Activated T-cell treated with anti-CD3 and anti-CD28 coated beads, Interleukin-2, amount 50 U/mL, for 24 hours (primary cell): ENCODE measurements around the gene NKD1.
A peak's percentile ranks its signal among the peaks of the same experiment; 100 is the strongest.

Source experiments
- DNase-seq: peaks from one replicate; pipeline ENCODE4 v3.0.0-alpha.2; 2020
- H3K27ac Mint-ChIP-seq: 2 replicates; pipeline ENCODE4 v1.8.0; 2020; ENCODE audit warnings: mild to moderate bottlenecking, mixed read lengths
- H3K27me3 Mint-ChIP-seq: 2 replicates; pipeline ENCODE4 v1.8.0; 2020; ENCODE audit warnings: mixed read lengths
- H3K36me3 Mint-ChIP-seq: 2 replicates; pipeline ENCODE4 v1.8.0; 2020; ENCODE audit warnings: low read depth, mixed read lengths
- H3K4me1 Mint-ChIP-seq: 2 replicates; pipeline ENCODE4 v1.8.0; 2020; ENCODE audit warnings: low read depth, mixed read lengths
- H3K4me3 Mint-ChIP-seq: 2 replicates; pipeline ENCODE4 v1.8.0; 2020; ENCODE audit warnings: mild to moderate bottlenecking, moderate library complexity, mixed read lengths
- H3K9me3 Mint-ChIP-seq: 2 replicates; pipeline ENCODE4 v1.8.0; 2020; ENCODE audit warnings: mixed read lengths

The NKD1 gene

DNA sequence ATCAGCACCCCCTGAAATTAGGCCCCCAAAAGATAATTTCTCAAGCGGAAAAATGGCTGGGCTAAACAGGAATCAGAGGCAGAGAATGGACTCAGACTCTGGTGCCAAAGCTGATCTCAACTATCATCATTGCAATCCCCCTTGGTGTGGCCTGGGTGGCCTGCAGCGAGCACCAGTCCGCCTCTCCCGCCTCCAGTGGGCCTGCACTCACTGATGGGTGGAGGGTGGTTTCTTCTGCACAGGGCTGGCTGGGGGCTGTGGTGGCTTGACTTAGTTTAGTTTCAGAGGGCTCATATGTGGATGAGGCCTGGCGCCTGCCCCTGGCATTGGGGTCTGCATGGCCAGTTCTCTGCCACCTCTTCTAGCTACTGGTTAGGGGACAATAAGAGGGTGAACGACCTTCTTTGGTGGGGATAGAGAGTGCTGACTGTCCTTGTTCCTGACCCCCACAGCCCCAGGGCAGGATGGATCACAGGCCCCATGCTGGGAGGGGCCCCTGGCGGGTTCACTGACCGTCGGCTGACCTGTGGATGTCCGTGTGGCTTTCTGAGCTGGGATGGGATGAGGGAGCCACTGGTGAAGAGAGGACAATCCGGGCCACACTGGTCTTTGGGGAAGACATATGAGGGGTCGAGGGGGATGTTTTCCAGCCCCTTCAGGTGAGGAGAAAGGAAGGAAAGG is 70.2 kb downstream of the NKD1 start:
- no peaks in the 10 kb centered on the region for H3K27me3 Mint-ChIP-seq
- no peaks in the 10 kb centered on the region for H3K36me3 Mint-ChIP-seq
- H3K27ac Mint-ChIP-seq = no peak overlapping the region
- no peak for DNase-seq
- no peaks in the 10 kb centered on the region for H3K9me3 Mint-ChIP-seq
- H3K4me3 Mint-ChIP-seq = no peak overlapping the region
- H3K4me1 Mint-ChIP-seq = peaks cover 25% of the 10 kb centered on the region

DNA sequence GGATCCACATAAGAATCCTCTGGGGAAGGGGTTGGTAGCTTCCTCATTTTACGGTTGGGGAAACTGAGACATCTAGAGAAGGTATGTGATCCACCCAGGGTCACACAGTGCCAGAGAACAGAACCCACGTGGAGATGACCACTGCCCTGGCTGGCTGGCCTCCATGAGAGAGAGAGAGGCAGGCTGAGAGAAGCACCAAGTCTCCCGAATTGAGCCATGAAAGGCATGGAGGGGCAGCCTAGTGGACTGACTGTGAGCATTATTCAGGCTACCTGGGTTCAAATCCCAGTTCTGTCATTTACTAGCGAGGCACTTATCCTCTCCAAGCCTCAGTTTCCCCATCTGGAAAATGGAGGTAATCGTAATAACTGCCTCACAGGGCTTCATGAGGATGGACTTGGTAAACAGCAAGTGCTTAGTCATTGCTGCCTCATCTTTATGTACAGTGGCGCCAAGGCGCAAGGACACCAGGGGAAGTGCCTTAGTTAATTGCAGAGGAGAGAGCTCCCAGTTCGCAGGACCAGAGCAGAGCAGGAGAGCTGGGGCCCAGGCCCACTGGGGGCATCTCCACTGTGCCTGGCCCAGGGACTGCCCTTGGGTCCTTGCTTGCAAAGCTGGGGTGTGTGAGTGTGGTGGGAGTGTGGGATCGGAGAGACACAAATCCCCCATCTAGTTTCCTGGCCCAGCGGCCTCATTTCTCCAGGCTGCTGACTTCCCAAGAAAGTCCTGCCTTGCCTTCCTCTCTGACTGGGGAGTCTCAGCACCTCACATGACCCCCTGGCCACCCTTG is 71.7 kb downstream of the NKD1 start:
- H3K9me3 Mint-ChIP-seq = no peaks in the 10 kb centered on the region
- no peaks in the 10 kb centered on the region for H3K27me3 Mint-ChIP-seq
- peaks cover 37% of the 10 kb centered on the region for H3K4me1 Mint-ChIP-seq
- H3K27ac Mint-ChIP-seq = no peak overlapping the region
- DNase-seq = no peak
- H3K36me3 Mint-ChIP-seq = no peaks in the 10 kb centered on the region
- no peak overlapping the region for H3K4me3 Mint-ChIP-seq

DNA sequence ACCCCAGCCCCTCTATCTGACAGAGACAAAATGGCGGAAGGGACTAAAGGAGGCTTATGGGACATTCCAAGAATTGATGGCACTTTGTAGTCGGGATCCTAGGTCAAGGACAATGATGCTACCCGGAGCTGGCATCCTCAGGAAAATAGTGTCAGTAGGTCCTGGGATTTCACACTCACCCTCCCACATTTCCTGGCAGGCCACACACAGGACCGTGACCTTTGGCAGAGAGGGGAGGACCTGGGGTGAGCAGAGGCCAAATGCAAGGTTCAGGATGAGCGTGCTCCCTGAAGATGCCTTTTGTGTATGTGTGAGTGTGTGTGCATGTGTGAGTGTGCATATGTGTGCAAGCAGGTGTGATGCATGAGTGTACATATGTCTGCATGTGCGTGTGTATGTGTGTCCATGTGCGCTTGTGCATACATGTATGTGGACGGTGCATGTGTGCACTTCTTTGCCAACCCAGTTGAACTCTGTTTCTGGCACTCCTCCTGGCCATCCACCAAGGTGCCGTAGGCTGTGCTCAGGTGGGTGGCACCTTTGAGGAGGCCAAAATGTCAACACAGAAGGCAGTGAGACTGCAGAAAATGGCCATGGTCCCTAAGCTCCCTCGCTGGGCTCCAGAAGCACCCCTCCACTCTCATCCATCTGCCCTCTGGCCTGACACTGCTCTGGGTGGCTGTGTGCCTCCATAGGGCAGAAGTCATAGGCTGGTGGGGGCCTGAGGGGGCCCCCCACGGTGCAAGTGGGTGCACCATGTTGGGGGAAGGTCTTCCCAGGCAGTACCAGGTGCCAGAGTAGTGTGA is 72.7 kb downstream of the NKD1 start:
- DNase-seq = no peak
- no peaks in the 10 kb centered on the region for H3K27me3 Mint-ChIP-seq
- peaks cover 37% of the 10 kb centered on the region for H3K4me1 Mint-ChIP-seq
- no peaks in the 10 kb centered on the region for H3K9me3 Mint-ChIP-seq
- no peak overlapping the region for H3K27ac Mint-ChIP-seq
- H3K4me3 Mint-ChIP-seq = no peak overlapping the region
- no peaks in the 10 kb centered on the region for H3K36me3 Mint-ChIP-seq

DNA sequence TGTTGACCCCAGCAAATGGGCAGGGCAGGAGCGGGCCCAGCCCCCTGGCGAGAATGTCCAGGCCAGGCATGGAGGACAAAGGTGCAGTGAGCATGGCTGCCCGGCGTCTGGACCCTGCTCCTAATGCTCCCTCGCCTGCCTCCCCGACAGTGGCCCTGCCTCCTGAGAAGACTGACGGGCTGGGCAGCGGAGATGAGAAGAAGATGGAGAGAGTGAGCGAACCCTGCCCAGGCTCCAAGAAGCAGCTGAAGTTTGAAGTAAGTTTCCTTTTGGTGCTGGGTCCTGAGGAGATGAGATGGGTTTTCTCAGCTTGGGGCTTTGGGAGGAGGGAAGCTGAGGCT is 73.2 kb downstream of the NKD1 start:
- H3K27me3 Mint-ChIP-seq = no peaks in the 10 kb centered on the region
- peaks cover 38% of the 10 kb centered on the region for H3K4me1 Mint-ChIP-seq
- H3K27ac Mint-ChIP-seq = no peak overlapping the region
- no peak overlapping the region for H3K4me3 Mint-ChIP-seq
- no peak for DNase-seq
- no peaks in the 10 kb centered on the region for H3K9me3 Mint-ChIP-seq
- H3K36me3 Mint-ChIP-seq = no peaks in the 10 kb centered on the region

DNA sequence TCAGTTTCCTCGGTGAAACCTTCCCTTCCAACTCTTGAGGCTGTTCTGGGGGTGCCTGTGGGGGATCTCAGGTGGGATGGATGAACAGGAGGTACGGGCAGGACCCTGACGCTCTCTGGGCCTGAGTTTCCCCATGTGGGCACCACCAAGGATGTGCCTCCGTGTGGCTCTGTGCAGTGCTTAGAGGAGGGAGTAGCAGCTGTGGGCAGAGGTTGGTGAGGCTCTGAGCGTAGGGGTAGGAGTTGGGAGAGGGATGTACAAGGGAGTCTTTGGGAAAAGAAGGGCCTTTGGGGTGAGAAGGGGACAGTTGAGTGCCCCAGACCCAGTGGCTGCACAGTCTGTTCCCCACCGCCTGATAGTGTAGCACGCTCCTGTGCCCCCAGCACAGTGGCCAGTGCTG is 73.8 kb downstream of the NKD1 start:
- H3K27ac Mint-ChIP-seq = no peak overlapping the region
- no peaks in the 10 kb centered on the region for H3K9me3 Mint-ChIP-seq
- H3K4me3 Mint-ChIP-seq = no peak overlapping the region
- no peaks in the 10 kb centered on the region for H3K27me3 Mint-ChIP-seq
- peaks cover 38% of the 10 kb centered on the region for H3K4me1 Mint-ChIP-seq
- DNase-seq = no peak
- no peaks in the 10 kb centered on the region for H3K36me3 Mint-ChIP-seq

DNA sequence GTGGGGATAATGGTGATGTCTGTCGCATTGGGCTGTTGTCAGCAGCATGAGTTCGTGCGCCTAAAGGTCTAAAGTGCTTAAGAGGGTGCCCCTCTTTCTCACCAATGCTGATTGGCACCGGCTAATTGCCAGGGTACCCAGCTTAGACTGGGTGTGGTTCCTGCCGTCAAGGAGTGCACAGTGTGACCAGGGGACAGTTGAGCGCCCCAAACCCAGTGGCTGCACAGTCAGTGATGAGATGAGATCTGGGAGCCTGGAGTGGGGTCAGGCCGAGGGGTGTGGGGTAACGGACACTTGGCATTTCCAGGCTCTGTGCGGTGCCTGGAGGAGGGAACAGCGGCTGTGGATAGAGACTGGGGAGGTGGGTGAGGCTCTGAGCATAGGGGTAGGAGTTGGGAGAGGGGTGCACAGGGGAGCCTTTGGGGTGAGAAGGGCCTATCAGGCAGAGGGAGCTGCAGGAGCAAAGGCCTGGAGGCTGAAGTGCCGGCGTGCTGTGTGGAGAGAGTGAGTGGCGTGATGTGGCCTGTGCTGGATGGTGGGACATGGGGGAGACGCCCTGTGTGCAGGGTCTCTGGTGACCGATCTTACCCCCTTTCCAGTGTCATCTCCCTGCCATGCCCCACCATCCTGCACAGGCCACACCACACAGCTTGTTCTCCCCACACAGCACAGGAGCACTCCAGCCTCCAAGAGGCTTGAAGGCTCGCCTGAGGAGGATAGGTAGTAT is 74.6 kb downstream of the NKD1 start:
- DNase-seq = no peak
- Mint-ChIP-seq H3K4me1 (peaks cover 40% of the 10 kb centered on the region), H3K9me3 (no peaks in the 10 kb centered on the region), H3K36me3 (no peaks in the 10 kb centered on the region), H3K27ac (peak overlapping the region; percentile 9), H3K27me3 (no peaks in the 10 kb centered on the region), H3K4me3 (no peak overlapping the region)

DNA sequence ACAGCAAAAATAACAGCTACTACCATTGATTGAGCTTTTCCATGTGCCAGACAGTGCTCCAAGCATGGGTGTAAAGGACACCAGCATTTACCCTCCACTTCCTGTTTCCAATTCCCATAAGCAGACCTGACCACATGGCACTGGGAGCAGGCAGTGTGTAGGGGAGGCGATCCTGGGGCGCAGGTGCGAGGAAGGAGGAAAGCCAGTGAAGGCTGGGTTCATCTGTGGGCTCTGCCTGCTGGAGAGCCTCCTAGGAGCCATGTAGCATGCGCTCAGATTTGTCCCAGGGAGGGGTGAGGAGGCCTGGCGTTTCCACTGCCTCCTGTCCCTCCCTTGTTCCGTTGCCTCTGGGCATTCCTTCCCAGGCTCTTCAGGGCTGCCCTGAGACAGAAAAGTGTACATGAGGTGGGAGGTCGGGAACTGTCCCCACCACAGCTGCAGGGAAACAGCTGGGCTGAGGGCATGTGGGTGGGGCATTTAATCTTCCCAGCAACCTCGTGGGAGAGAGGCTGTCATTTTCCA is 76.3 kb downstream of the NKD1 start:
- Mint-ChIP-seq H3K4me3 (no peak overlapping the region), H3K4me1 (peaks cover 40% of the 10 kb centered on the region), H3K27ac (peak overlapping the region; percentile 10), H3K9me3 (no peaks in the 10 kb centered on the region), H3K27me3 (no peaks in the 10 kb centered on the region), H3K36me3 (no peaks in the 10 kb centered on the region)
- DNase-seq = no peak

DNA sequence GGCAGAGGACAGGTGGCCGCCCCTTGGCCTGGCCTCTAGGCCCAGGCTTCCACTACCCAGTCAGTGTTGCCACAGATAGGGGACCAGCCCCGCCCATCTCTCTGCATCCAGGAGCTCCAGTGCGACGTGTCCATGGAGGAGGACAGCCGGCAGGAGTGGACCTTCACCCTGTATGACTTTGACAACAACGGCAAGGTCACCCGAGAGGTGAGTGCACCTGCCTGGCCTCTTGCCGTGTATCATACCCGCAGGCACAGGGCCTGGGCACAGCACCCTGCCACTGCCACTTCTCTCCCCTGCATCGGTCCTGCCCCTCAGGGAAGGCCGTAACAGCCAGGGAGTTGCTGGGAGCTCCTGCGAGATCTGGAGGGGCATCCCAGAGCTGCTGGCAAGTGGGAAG is 77.2 kb downstream of the NKD1 start:
- Mint-ChIP-seq H3K4me1 (peaks cover 40% of the 10 kb centered on the region), H3K27ac (no peak overlapping the region), H3K4me3 (no peak overlapping the region), H3K36me3 (no peaks in the 10 kb centered on the region), H3K9me3 (no peaks in the 10 kb centered on the region), H3K27me3 (no peaks in the 10 kb centered on the region)
- no peak for DNase-seq

DNA sequence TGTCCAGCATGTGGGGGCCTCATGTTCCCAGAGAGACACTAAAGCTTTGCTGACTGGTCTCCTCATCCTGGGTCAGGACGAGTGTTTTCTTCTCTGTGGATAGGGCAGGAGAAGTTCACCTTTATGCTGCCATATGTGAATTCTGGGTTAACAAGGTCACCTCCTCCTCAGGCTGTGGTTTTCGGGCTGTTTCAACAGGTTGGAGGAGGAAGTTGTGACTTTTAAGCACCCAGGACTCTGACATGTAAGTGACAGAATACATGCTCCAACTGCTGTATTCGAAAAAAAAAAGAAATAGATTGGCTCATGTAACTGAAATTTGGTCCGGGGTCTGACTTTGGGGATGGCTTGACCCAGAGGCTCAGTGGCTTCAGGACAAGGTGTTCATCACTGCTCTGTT is 78.7 kb downstream of the NKD1 start:
- no peak for DNase-seq
- peak overlapping the region; percentile 84 for H3K27ac Mint-ChIP-seq
- peaks cover 40% of the 10 kb centered on the region for H3K4me1 Mint-ChIP-seq
- H3K27me3 Mint-ChIP-seq = no peaks in the 10 kb centered on the region
- H3K4me3 Mint-ChIP-seq = no peak overlapping the region
- no peaks in the 10 kb centered on the region for H3K36me3 Mint-ChIP-seq
- no peaks in the 10 kb centered on the region for H3K9me3 Mint-ChIP-seq

DNA sequence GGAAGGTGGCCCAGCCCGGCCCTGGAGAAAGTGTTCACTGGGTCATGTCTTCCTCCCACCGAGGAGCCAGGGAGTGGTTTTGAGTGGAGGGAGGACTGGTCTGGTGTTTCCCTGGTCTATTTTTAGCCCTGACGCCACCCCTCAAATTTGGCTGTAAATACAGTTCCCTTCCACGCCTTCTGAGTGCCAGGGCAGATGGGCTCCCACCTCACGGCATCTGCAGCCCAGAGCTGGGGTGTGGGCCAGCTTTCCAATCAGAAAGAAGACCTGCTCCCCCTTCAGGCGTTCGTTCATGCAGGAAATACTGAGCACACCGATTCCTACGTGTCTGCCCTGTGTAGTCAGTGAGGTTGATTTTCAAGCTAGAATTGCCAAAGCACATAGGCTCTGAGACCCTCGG is 79.2 kb downstream of the NKD1 start:
- peak overlapping the region; percentile 84 for H3K27ac Mint-ChIP-seq
- no peaks in the 10 kb centered on the region for H3K27me3 Mint-ChIP-seq
- no peaks in the 10 kb centered on the region for H3K36me3 Mint-ChIP-seq
- H3K4me1 Mint-ChIP-seq = peaks cover 40% of the 10 kb centered on the region
- no peaks in the 10 kb centered on the region for H3K9me3 Mint-ChIP-seq
- no peak overlapping the region for H3K4me3 Mint-ChIP-seq
- DNase-seq = peak; percentile 56

DNA sequence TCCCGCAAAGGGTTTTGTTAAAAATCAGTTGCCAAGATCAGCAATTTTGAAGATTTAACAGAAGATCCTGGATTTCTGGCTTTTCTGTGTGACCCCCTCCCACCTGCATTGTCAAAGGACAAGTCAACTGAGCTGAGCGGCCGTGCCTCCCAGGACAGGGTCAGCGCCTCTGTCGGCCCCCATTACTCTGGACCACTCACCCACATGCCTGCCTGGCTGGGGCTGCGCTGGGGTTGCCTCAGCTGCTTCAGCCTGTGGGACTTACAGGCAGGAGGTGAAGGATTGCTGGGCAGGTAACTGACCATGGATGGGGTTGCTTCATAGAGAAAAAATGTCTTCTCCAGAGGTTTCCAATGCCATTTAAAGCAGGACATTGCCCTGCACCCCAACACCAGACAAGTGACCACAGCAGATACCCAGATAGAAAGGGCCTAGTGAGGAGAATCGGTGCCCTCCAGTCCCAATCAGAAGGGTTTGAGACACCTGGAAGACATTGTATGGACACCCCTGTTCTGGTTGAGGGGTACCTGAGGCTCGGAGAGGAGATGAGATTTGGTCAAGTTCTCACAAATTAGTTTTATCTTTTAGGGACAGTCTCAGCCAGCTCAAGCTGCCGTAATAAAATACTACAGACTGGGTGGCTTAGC is 80.1 kb downstream of the NKD1 start:
- no peaks in the 10 kb centered on the region for H3K9me3 Mint-ChIP-seq
- no peak overlapping the region for H3K27ac Mint-ChIP-seq
- no peaks in the 10 kb centered on the region for H3K27me3 Mint-ChIP-seq
- peaks cover 34% of the 10 kb centered on the region for H3K4me1 Mint-ChIP-seq
- DNase-seq = no peak
- no peak overlapping the region for H3K4me3 Mint-ChIP-seq
- H3K36me3 Mint-ChIP-seq = no peaks in the 10 kb centered on the region

DNA sequence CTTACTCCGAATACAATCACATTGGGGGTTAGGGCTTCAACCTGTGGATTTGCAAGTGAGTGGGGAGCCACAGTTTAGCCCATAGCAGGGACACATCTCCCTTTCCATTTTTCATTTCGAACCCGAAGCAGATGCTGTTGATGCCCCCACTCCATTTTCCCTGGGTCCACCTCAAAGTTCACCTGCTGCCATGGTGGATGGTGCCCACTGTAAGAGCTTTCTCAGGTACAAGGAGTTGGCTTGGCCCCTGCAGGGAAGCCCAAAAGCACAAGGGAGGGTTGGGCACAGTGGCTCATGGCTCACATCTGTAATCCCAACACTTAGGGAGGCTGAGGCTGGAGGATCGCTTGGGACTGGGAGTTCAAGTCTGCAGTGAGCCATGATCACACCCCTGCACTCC is 81.1 kb downstream of the NKD1 start:
- H3K4me3 Mint-ChIP-seq = no peak overlapping the region
- H3K36me3 Mint-ChIP-seq = no peaks in the 10 kb centered on the region
- no peak overlapping the region for H3K27ac Mint-ChIP-seq
- no peaks in the 10 kb centered on the region for H3K9me3 Mint-ChIP-seq
- no peaks in the 10 kb centered on the region for H3K27me3 Mint-ChIP-seq
- DNase-seq = no peak
- peaks cover 23% of the 10 kb centered on the region for H3K4me1 Mint-ChIP-seq

DNA sequence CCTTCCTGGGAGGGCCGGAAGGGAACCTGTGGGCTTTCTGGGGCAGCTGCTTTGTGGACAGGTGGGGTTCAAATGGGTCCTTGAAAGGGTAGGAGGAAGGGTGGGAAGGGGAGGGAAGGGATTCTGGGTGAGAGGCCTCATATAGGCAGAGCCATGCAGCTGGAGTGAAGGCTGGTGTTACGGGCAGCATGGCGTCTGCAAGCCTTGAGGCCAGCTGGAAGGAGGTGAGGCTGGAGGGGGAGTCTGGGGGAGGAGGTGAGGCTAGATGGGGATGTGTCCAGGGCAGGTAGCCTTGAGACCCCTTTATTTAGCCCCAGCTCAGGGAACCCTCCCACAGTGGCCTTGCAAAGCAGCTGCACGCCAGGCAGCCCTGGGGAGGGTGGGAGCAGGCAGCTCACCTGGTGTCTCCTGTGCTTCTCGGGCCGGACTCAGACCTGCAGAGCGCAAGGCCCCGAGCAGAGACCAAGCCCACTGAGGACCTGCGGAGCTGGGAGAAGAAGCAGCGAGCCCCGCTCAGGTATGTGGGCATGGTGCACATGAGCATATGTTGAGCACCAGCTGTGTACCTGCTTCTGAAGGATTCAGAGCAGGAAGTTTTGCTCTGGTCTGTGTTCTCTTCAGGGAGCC is 82.3 kb downstream of the NKD1 start:
- Mint-ChIP-seq H3K36me3 (no peaks in the 10 kb centered on the region), H3K27me3 (no peaks in the 10 kb centered on the region), H3K9me3 (no peaks in the 10 kb centered on the region), H3K4me1 (peaks cover 18% of the 10 kb centered on the region), H3K4me3 (no peak overlapping the region), H3K27ac (no peak overlapping the region)
- no peak for DNase-seq
